ENCODE measurements around the gene AP4S1. TPM values are rescaled to one million over a fixed set of nuclear protein-coding genes. Genes with fewer than 3 reads are reported as not detected.
A peak's percentile ranks its signal among the peaks of the same experiment; 100 is the strongest.
"Not testable (repeated sequence)": the region's sequence is repeated elsewhere in the genome, so short reads cannot be mapped to it uniquely, and the experiment has no call there.

Gene AP4S1
- total RNA-seq, 2 experiments from 2014 or later: 4.0 to 5.9 TPM

DNA sequence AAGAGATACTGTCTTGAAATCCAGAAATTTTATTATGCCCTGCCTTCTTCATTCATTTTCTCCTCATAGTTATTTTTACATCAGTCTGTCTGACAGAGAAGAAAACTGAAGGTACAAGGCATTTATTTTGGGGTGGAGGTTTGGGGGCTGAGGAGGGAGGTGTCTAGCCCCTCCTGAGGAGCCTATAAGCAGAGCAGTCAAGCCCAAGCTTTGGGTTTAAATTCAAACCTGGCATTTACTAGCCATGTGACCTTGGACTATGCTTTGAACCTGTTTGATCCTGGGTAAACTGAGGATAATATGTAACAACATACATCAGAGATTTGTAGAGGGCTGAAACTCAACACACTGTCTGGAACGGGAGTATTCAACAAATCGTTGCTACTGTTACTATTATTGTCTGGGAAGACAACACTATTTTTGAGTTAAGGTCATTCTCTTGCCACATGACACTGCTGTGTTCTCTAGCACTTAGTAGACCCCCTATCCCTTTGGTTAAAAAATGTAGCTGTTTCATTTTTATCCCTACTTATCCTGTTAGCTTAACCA, 66.8 kb downstream of the AP4S1 start:
- DNase-seq: no peak
- Mint-ChIP-seq H3K27ac (no peak overlapping the region), H3K27me3 (no peaks in the 10 kb centered on the region), H3K4me1 (no peaks in the 10 kb centered on the region), H3K4me3 (no peak overlapping the region), H3K36me3 (ENCODE audit: low read depth) (no peaks in the 10 kb centered on the region), H3K9me3 (ENCODE audit: low read depth) (no peaks in the 10 kb centered on the region)
- POLR2A ChIA-PET: no interaction called here
- CTCF ChIA-PET: interaction anchor here (1.4 kb wide), 1 partner anchor 10 kb away, joined by 4 read pairs; no protein-coding TSS in a partner anchor
- intact Hi-C loops (cut with DNase I, micrococcal nuclease): no loop called here
- ATAC-seq: no peak

DNA sequence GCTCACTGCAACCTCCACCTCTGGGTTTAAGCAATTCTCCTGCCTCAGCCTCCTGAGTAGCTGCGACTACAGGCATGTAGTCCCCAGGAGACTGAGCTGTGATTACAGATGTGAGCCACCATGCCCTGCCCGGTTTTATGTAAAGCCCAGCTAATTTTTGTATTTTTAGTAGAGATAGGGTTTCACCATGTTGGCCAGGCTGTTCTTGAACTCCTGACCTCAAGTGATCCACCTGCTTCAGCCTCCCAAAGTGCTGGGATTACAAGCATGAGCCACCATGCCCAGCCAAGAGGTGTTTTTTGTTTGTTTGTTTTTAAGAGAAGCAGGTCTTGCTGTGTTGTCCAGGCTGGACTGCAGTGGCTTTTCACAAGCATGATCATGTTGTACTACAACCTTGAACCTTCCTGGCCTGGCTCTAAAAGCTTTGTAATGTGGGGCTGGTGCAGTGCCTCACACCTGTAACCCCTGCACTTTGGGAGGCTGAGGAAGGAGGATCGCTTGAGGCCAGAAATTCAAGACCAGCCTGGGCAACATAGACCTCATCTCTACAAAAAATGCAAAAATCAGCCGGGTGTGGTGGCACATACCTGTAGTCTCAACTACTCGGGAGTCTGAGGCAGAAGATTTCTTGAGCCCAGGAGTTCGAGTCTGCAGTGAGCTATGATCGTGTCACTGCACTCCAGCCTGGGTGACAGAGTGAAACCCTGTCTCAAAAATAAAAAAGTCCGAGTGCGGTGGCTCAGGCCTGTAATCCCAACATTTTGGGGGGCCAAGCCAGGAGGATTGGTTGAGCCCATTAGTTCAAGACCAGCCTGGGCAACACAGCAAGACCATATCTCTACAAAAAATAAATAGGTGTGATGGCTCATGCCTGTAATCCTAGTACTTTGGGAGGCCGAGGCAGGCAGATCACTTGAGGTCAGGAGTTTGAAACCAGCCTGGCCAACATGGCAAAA, 68.7 kb downstream of the AP4S1 start:
- POLR2A ChIA-PET; DNase-seq; H3K9me3 Mint-ChIP-seq (ENCODE audit: low read depth); H3K27me3 Mint-ChIP-seq; intact Hi-C loops (cut with DNase I, micrococcal nuclease); H3K4me1 Mint-ChIP-seq; ATAC-seq; H3K4me3 Mint-ChIP-seq; H3K27ac Mint-ChIP-seq; H3K36me3 Mint-ChIP-seq (ENCODE audit: low read depth): not testable (repeated sequence)
- CTCF ChIA-PET: interaction anchor here (1.4 kb wide), 1 partner anchor 12 kb away, joined by 4 read pairs; no protein-coding TSS in a partner anchor

DNA sequence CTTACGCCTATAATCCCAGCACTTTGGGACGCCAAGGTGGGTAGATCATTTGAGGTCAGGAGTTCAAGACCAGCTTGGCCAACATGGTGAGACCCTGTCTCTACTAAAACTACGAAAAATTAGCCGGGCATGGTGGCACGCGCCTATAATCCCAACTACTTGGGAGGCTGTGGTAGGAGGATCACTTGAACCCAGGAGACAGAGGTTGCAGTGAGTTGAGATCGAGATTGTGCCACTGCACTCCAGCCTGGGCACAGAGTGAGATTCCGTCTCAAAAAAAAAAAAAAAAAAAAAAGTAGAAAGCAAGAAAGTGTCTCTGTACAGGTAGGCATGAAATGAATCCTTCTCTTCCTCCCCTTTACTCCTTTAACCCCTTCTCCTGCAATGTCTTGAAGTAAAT, 70.4 kb downstream of the AP4S1 start:
- H3K9me3 Mint-ChIP-seq (ENCODE audit: low read depth); DNase-seq; CTCF ChIA-PET; ATAC-seq; H3K4me3 Mint-ChIP-seq; intact Hi-C loops (cut with DNase I, micrococcal nuclease); H3K27ac Mint-ChIP-seq; H3K27me3 Mint-ChIP-seq; H3K4me1 Mint-ChIP-seq; POLR2A ChIA-PET: not testable (repeated sequence)
- peaks cover 19% of the 10 kb centered on the region for H3K36me3 Mint-ChIP-seq (ENCODE audit: low read depth)

DNA sequence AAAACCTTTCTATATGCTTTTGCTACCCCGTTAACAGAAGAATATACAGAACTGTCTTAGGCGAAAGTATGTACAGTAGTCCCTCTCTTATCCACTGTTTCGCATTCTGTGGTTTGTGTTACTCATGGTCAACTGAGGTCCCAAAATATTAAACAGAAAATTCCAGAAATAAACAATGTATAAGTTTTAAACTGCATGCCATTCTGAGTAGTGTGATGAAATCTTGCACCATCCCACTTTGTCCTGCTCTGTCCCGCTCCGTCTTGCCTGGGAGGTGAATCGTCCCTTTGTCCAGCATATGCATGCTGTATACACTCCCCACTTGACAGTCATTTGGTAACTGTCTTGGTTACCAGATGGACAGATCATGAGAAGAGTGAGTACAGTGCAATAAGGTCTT, 70.8 kb downstream of the AP4S1 start:
- no peak overlapping the region for H3K4me3 Mint-ChIP-seq
- peaks cover 23% of the 10 kb centered on the region for H3K36me3 Mint-ChIP-seq (ENCODE audit: low read depth)
- no peak for ATAC-seq
- CTCF ChIA-PET: interaction anchor here (1.6 kb wide), 1 partner anchor 14 kb away, joined by 5 read pairs; no protein-coding TSS in a partner anchor
- no peaks in the 10 kb centered on the region for H3K27me3 Mint-ChIP-seq
- POLR2A ChIA-PET: no interaction called here
- DNase-seq: no peak
- intact Hi-C loops (cut with DNase I, micrococcal nuclease): no loop called here
- H3K27ac Mint-ChIP-seq: no peak overlapping the region
- H3K4me1 Mint-ChIP-seq: no peaks in the 10 kb centered on the region
- H3K9me3 Mint-ChIP-seq (ENCODE audit: low read depth): no peaks in the 10 kb centered on the region

DNA sequence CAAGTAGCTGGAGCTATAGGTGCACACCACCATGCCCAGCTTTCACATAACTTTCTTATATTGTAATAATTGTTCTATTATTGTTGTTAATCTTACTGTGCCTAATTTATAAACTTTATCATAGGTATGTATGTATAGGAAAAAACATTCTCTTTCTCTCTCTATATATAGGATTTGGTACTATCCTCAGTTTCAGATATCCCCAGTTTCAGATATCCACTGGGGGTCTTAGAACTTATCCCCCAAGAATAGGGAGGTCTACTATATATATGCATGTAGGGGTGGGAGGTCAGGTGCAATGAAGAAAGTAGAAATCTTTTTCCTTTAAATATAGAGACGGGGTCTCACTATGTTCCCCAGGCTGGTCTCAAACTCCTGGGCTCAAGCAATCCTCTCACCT, 71.6 kb downstream of the AP4S1 start:
- Mint-ChIP-seq H3K4me1 (no peaks in the 10 kb centered on the region), H3K27ac (peak overlapping the region; percentile 19), H3K9me3 (ENCODE audit: low read depth) (no peaks in the 10 kb centered on the region), H3K36me3 (ENCODE audit: low read depth) (peaks cover 29% of the 10 kb centered on the region), H3K4me3 (no peak overlapping the region), H3K27me3 (no peaks in the 10 kb centered on the region)
- no peak for ATAC-seq
- CTCF ChIA-PET: interaction anchor here (0.6 to 1.6 kb wide), 3 partner anchors 14 to 35 kb away, joined by 4 to 5 read pairs (median 4); no protein-coding TSS in a partner anchor
- no peak for DNase-seq
- POLR2A ChIA-PET: no interaction called here
- intact Hi-C loops (cut with DNase I, micrococcal nuclease): no loop called here

DNA sequence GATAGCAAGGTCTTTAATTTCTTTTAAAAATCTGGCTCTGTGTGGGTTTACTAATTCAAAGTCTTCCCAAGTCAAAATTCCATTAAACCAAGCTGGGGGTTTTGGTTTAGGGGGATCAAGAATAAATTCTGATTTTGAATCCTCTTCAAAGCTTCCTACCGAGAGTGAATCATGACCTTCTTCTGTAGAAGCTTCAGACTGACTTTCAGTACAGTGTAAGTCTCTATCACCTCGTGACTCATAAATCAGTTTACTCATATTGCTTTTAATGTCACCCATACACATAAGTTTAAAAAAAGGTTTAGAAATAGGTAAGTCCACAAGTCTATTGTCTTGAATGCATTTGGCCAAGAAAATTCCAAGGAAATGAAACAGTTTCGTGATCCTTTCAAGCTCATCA, 81.3 kb downstream of the AP4S1 start:
- ChIA-PET CTCF (interaction anchor here (0.5 to 1.1 kb wide), 3 partner anchors 124 to 475 kb away, joined by 3 to 4 read pairs (median 3); no protein-coding TSS in a partner anchor), POLR2A (interaction anchor here (0.9 kb wide), 1 partner anchor 80 kb away, joined by 3 read pairs; the partner anchor contains the start of gene STRN3)
- H3K4me1 Mint-ChIP-seq: peaks cover 8% of the 10 kb centered on the region
- ATAC-seq (peak; percentile 98), DNase-seq (no peak)
- intact Hi-C loops (cut with DNase I, micrococcal nuclease): no loop called here
- peaks cover 53% of the 10 kb centered on the region for H3K36me3 Mint-ChIP-seq (ENCODE audit: low read depth)
- no peaks in the 10 kb centered on the region for H3K27me3 Mint-ChIP-seq
- no peaks in the 10 kb centered on the region for H3K9me3 Mint-ChIP-seq (ENCODE audit: low read depth)
- peak overlapping the region; percentile 61 for H3K27ac Mint-ChIP-seq
- no peak overlapping the region for H3K4me3 Mint-ChIP-seq

DNA sequence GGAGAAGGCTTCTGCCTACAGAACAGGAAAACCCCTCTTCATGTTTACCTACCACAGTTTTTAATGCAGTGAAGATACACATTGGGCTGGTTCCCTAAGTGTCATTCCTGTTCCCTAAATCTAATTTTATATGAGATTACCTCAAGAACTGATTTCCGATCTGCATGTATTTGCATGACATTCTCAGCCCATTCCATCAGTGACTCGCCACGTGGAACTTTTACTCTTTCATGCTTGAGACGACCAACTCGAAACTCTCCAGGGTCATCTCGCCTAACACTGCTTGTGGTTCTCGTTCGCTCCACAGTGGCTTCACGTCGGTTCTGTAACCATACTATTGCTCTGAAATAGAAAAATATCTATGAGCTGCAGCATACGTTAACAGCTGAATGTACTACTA, 83.8 kb downstream of the AP4S1 start:
- ChIA-PET POLR2A (interaction anchor here (0.6 kb wide), 1 partner anchor 16 kb away, joined by 3 read pairs; no protein-coding TSS in a partner anchor), CTCF (no interaction called here)
- DNase-seq (no peak), ATAC-seq (no peak)
- Mint-ChIP-seq H3K4me1 (peaks cover 8% of the 10 kb centered on the region), H3K4me3 (no peak overlapping the region), H3K36me3 (ENCODE audit: low read depth) (peaks cover 39% of the 10 kb centered on the region), H3K9me3 (ENCODE audit: low read depth) (no peaks in the 10 kb centered on the region), H3K27me3 (no peaks in the 10 kb centered on the region), H3K27ac (no peak overlapping the region)
- intact Hi-C loops (cut with DNase I, micrococcal nuclease): no loop called here

DNA sequence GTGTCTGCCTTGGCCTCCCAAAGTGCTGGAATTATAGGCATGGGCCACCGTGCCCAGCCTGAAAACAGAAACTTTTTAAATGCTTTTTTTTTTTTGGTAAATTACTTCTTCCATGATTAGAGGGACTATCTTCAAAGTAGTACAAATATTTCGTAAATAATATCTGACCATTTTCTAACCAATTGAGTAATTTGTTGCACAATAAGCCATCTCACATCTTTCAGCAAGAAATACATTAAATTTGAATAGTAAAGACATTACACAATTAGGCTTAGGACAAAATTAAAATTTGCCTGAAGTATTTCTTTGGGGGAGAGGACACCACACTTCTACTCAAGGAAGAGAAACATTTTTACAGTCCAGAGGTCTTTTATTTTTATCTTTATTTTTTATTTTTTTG, 85.4 kb downstream of the AP4S1 start:
- H3K27me3 Mint-ChIP-seq: no peaks in the 10 kb centered on the region
- no peak for ATAC-seq
- intact Hi-C loops (cut with DNase I, micrococcal nuclease): no loop called here
- no peak for DNase-seq
- peaks cover 35% of the 10 kb centered on the region for H3K36me3 Mint-ChIP-seq (ENCODE audit: low read depth)
- ChIA-PET POLR2A (no interaction called here), CTCF (no interaction called here)
- no peaks in the 10 kb centered on the region for H3K9me3 Mint-ChIP-seq (ENCODE audit: low read depth)
- H3K4me3 Mint-ChIP-seq: no peak overlapping the region
- H3K27ac Mint-ChIP-seq: no peak overlapping the region
- peaks cover 8% of the 10 kb centered on the region for H3K4me1 Mint-ChIP-seq

DNA sequence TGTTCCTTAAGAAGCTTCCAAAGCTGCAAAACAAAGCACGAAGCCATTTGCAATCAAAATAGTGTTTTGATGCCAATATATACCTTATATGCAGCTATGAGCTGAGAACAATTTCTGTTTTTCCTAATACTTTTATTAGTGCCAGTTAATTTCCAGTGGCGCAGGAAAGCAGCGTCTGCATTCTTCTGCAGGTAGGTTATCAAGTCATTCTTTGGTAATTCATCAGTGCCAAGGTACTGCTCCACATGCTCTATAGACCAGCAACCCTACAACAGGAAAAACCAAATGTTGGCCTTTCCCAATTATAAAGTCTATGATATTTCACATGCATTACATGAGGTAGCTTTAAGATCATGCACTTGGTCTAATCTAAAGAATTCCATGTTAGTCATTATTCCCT, 88.3 kb downstream of the AP4S1 start:
- H3K27me3 Mint-ChIP-seq: no peaks in the 10 kb centered on the region
- DNase-seq (no peak), ATAC-seq (no peak)
- CTCF ChIA-PET: no interaction called here
- H3K27ac Mint-ChIP-seq: no peak overlapping the region
- H3K4me3 Mint-ChIP-seq: no peak overlapping the region
- POLR2A ChIA-PET: no interaction called here
- intact Hi-C loops (cut with DNase I, micrococcal nuclease): no loop called here
- no peaks in the 10 kb centered on the region for H3K9me3 Mint-ChIP-seq (ENCODE audit: low read depth)
- H3K36me3 Mint-ChIP-seq (ENCODE audit: low read depth): peaks cover 42% of the 10 kb centered on the region
- H3K4me1 Mint-ChIP-seq: no peaks in the 10 kb centered on the region

DNA sequence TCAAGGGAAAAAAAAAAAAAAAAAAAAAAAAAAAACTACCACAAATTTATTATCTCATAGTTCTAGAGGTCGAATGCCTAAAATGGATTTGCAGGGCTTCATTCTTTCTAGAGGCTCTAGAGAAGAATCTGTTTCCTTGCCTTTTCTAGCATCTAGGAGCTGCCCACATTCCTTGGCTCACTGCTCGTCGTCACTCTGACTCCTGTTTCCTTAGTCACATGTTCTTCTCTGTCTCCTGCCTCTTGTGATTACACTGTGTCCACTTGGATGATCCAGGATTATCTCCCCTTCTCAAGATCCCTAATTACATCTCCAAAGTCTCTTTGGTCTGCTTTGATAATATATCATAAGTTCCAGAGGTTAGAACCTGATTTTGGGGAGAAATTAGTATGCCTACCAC, 93.4 kb downstream of the AP4S1 start:
- Mint-ChIP-seq H3K4me1 (peaks cover 3% of the 10 kb centered on the region), H3K36me3 (ENCODE audit: low read depth) (peaks cover 52% of the 10 kb centered on the region), H3K27ac (peak overlapping the region; percentile 23), H3K4me3 (no peak overlapping the region), H3K9me3 (ENCODE audit: low read depth) (no peaks in the 10 kb centered on the region), H3K27me3 (no peaks in the 10 kb centered on the region)
- DNase-seq: no peak
- intact Hi-C loops (cut with DNase I, micrococcal nuclease): no loop called here
- ATAC-seq: no peak
- ChIA-PET CTCF (interaction anchor here (0.6 kb wide), 1 partner anchor 267 kb away, joined by 4 read pairs; no protein-coding TSS in a partner anchor), POLR2A (no interaction called here)

DNA sequence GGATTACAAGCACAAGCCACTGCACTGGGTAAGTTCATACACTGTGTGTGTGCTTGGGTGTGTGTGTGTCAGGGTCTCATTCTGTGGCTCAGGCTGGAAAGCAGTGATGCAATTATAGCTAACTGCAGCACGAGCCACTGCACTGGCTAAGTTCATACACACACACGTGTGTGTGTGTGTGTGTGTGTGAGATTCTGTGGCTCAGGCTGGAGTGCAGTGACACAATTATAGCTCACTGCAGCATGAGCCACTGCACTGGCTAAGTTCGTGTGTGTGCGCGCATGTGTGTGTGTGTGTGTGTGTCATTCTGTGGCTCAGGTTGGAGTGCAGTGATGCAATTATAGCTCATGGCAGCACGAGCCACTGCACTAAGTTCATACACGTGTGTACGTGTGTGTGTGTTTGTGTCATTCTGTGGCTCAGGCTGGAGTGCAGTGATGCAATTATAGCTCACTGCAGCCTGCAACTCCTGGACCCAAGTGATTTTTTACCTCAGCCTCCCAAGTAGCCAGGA, 96.7 kb downstream of the AP4S1 start:
- Mint-ChIP-seq H3K9me3 (ENCODE audit: low read depth) (no peaks in the 10 kb centered on the region), H3K27ac (no peak overlapping the region), H3K4me1 (peaks cover 14% of the 10 kb centered on the region), H3K36me3 (ENCODE audit: low read depth) (peaks cover 48% of the 10 kb centered on the region), H3K4me3 (no peak overlapping the region), H3K27me3 (no peaks in the 10 kb centered on the region)
- peak; percentile 19 for DNase-seq
- POLR2A ChIA-PET: interaction anchor here (0.6 kb wide), 1 partner anchor 90 kb away, joined by 3 read pairs; no protein-coding TSS in a partner anchor
- CTCF ChIA-PET: no interaction called here
- intact Hi-C loops (cut with DNase I, micrococcal nuclease): loop anchor here (10.0 kb wide), 2 partner anchors 233 to 1083 kb away; partner anchors contain the start of genes RNU6-7 (in 1 of the 2) and RNU6-8 (in 1 of the 2)
- no peak for ATAC-seq

Measured in activated CD4-positive, alpha-beta T cell treated with anti-CD3 and anti-CD28 coated beads for 36 hours (primary cell).